Esophagus muscularis mucosa (tissue), 4 donors: ENCODE results near the gene RAB6C. TPM values are rescaled to one million over a fixed set of nuclear protein-coding genes. Genes with fewer than 3 reads are reported as not detected.
"Not testable (repeated sequence)": the region's sequence is repeated elsewhere in the genome, so short reads cannot be mapped to it uniquely, and the experiment has no call there.

Source experiments
- DNase-seq: peaks from one replicate; pipeline ENCODE4 v3.0.0-alpha.2; 2017; ENCODE audit errors: extremely low spot score
- H3K27ac ChIP-seq, 4 donors: fragments of 200-600 bp; sonication (generic); replicated peaks in 1 of 4; 1 replicate in 3 of 4; 2 replicates in 1 of 4; pipeline ENCODE4 v1.5.1; 2016 to 2019; ENCODE audit warnings: mild to moderate bottlenecking in 1 of 4
- H3K27me3 ChIP-seq, 4 donors: fragments of 200-600 bp; sonication (generic); one replicate each; pipeline versions ENCODE4 v1.5.1 to v1.6.0; 2016 to 2019
- H3K36me3 ChIP-seq, 4 donors: fragments of 200-600 bp; sonication (generic); one replicate each; pipeline ENCODE4 v1.5.1; 2016 to 2019
- H3K4me1 ChIP-seq, 4 donors: fragments of 200-600 bp; sonication (generic); one replicate each; pipeline ENCODE4 v1.5.1; 2016 to 2019
- H3K4me3 ChIP-seq, 4 donors: fragments of 200-600 bp; sonication (generic); 1 replicate in 2 of 4; 2 replicates in 2 of 4; pipeline ENCODE4 v1.5.1; 2016 to 2019; ENCODE audit warnings: mild to moderate bottlenecking in 4 of 4, moderate library complexity in 1 of 4
- H3K9me3 ChIP-seq, 4 donors: fragments of 200-600 bp; sonication (generic); 1 replicate in 3 of 4; 2 replicates in 1 of 4; pipeline ENCODE4 v1.5.1; 2016 to 2019
- CTCF ChIP-seq, 3 experiments: fragments of 200-600 bp in 2 of 3; fragments of 450-650 bp in 1 of 3; sonication (generic) in 2 of 3; IDR thresholded peaks; one replicate each; pipeline ENCODE4 v1.5.1; 2017 to 2019; ENCODE audit warnings: antibody characterized with exemption in 3 of 3, mild to moderate bottlenecking in 2 of 3, moderate library complexity in 1 of 3
- EP300 ChIP-seq: sonication (generic); formaldehyde crosslinking; IDR thresholded peaks from one replicate; pipeline ENCODE4 v1.6.1; 2017; ENCODE audit warnings: antibody characterized with exemption
- POLR2A ChIP-seq: fragments of 450-650 bp; IDR thresholded peaks from one replicate; pipeline ENCODE4 v1.6.1; 2017; ENCODE audit warnings: antibody characterized with exemption, moderate library complexity, mild to moderate bottlenecking, low read depth
- POLR2AphosphoS5 ChIP-seq, 2 donors: sonication (generic); formaldehyde crosslinking; IDR thresholded peaks; one replicate each; pipeline ENCODE4 v1.6.1; 2017; ENCODE audit warnings: antibody characterized with exemption in 2 of 2
- WGBS: methylation state at CpG from one replicate; pipeline ENCODE4 v1.1.5; 2018; 5-methylcytosine and 5-hydroxymethylcytosine counted together
- intact Hi-C: fragments of 100-400 bp; cut with DNase I; formaldehyde crosslinking; loops from one replicate; pipeline ENCODE4 v1.15.1; 2023
- total RNA-seq, 4 donors: library from RNA; depleted of rRNA; stranded (reverse); fragments of >200 nt; gene quantifications; one replicate each; pipeline versions ENCODE4 v1.1.0 to v1.2.1, GENCODE V29; 2016

The RAB6C gene
- total RNA-seq, 4 donors from 2014 or later = 0.26 to 0.57 (median 0.42) TPM; not detected in 1

- 85% methylated on average over 9 of the region's 9 CpGs for WGBS
- TF ChIP-seq EP300 (no peak), POLR2AphosphoS5 (IDR thresholded peaks at IDR 0.05) (no peak), CTCF (IDR thresholded peaks at IDR 0.05) (no peak), POLR2A (no peak)
- Histone ChIP-seq H3K4me3 (no peak overlapping the region), H3K4me1 (peaks cover 0 to 7% (median 3%) of the 10 kb centered on the region in 4 donors), H3K36me3 (no peaks in the 10 kb centered on the region), H3K27ac (no peak overlapping the region), H3K27me3 (peaks cover 0 to 21% (median 0%) of the 10 kb centered on the region in 4 donors), H3K9me3 (no peaks in the 10 kb centered on the region)
- intact Hi-C loops = no loop called here
- no peak for DNase-seq
Measured at GRCh38 chr2:129975016-129975774, 4.3 kb upstream of the RAB6C start.

- H3K9me3 ChIP-seq, H3K4me1 ChIP-seq, H3K4me3 ChIP-seq, H3K36me3 ChIP-seq, DNase-seq, H3K27ac ChIP-seq, intact Hi-C loops: not testable (repeated sequence)
- 82% methylated on average over 3 of the region's 3 CpGs for WGBS
- peaks cover 0 to 21% (median 0%) of the 10 kb centered on the region in 4 donors for H3K27me3 ChIP-seq
Measured at GRCh38 chr2:129976969-129977368, 2.5 kb upstream of the RAB6C start.

GRCh38 chr2:129977986-129978385 is 1.5 kb upstream of the RAB6C start:
- H3K36me3 ChIP-seq = no peaks in the 10 kb centered on the region
- DNase-seq = no peak
- TF ChIP-seq POLR2AphosphoS5 (IDR thresholded peaks at IDR 0.05) = no peak
- TF ChIP-seq EP300 = no peak
- TF ChIP-seq CTCF (IDR thresholded peaks at IDR 0.05) = no peak
- no peak for TF ChIP-seq POLR2A
- peaks cover 0 to 21% (median 0%) of the 10 kb centered on the region in 4 donors for H3K27me3 ChIP-seq
- no peaks in the 10 kb centered on the region for H3K9me3 ChIP-seq
- WGBS = 93% methylated on average over 5 of the region's 5 CpGs
- no peak overlapping the region for H3K4me3 ChIP-seq
- peaks cover 0 to 7% (median 3%) of the 10 kb centered on the region in 4 donors for H3K4me1 ChIP-seq
- no peak overlapping the region for H3K27ac ChIP-seq
- intact Hi-C loops = no loop called here

- intact Hi-C loops, H3K4me1 ChIP-seq, H3K36me3 ChIP-seq, DNase-seq, H3K9me3 ChIP-seq: not testable (repeated sequence)
- WGBS = 0% methylated on average over 6 of the region's 13 CpGs
- H3K27ac ChIP-seq = peak overlapping the region; percentile 48 to 89 (median 88)
- H3K4me3 ChIP-seq = peak overlapping the region; percentile 57 to 62 (median 60)
- TF ChIP-seq POLR2AphosphoS5 (IDR thresholded peaks at IDR 0.05) = peak in 1 of 2 donors; percentile 32
- peaks cover 0 to 29% (median 0%) of the 10 kb centered on the region in 4 donors for H3K27me3 ChIP-seq
Measured at GRCh38 chr2:129980246-129980645, 780 bp downstream of the RAB6C start.

DNA sequence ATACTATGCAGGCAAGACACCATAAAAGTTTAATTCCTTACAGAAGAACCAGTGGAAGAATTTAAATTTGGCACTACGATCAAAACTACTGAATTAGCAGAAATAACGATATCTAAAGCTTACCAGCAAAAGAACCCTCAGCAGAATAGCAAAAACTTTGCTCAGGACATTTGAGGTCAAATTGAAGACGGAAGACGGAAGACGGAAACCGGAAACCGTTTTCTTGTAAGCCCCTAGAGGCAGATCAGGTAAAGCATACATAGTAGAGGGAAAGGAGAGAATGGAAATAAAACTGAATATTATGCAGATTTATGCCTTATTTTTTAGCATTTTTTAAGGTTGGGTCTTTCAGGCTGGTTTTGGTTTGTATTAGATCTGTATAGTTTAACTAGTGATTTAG is 2.2 kb downstream of the RAB6C start:
- intact Hi-C loops, H3K9me3 ChIP-seq, H3K36me3 ChIP-seq, H3K4me1 ChIP-seq, H3K4me3 ChIP-seq, DNase-seq, H3K27ac ChIP-seq: not testable (repeated sequence)
- H3K27me3 ChIP-seq = peaks cover 0 to 23% (median 0%) of the 10 kb centered on the region in 4 donors
- 54% methylated on average over 7 of the region's 7 CpGs for WGBS

GRCh38 chr2:129984426-129984825 is 5.0 kb downstream of the RAB6C start:
- intact Hi-C loops = no loop called here
- WGBS = 85% methylated on average over 2 of the region's 2 CpGs

GRCh38 chr2:129992415-129993006 is 13.0 kb downstream of the RAB6C start:
- Histone ChIP-seq H3K27me3 (peaks cover 0 to 20% (median 0%) of the 10 kb centered on the region in 4 donors), H3K4me3 (peak overlapping the region; percentile 28 to 40 (median 36))
- H3K27ac ChIP-seq, H3K9me3 ChIP-seq, DNase-seq, H3K36me3 ChIP-seq, H3K4me1 ChIP-seq, intact Hi-C loops: not testable (repeated sequence)
- 3% methylated on average over 22 of the region's 49 CpGs for WGBS

More at GRCh38 chr2:129984426-129984825, 5.0 kb downstream of the RAB6C start:
- no peaks in the 10 kb centered on the region for H3K36me3 ChIP-seq
- TF ChIP-seq POLR2A (no peak), CTCF (IDR thresholded peaks at IDR 0.05) (no peak), POLR2AphosphoS5 (IDR thresholded peaks at IDR 0.05) (no peak), EP300 (no peak)
- no peak overlapping the region for H3K4me3 ChIP-seq
- no peaks in the 10 kb centered on the region for H3K9me3 ChIP-seq
- H3K4me1 ChIP-seq = peaks cover 0 to 1% (median 0%) of the 10 kb centered on the region in 4 donors
- H3K27ac ChIP-seq = no peak overlapping the region
- no peak for DNase-seq
- peaks cover 0 to 13% (median 0%) of the 10 kb centered on the region in 4 donors for H3K27me3 ChIP-seq

DNA sequence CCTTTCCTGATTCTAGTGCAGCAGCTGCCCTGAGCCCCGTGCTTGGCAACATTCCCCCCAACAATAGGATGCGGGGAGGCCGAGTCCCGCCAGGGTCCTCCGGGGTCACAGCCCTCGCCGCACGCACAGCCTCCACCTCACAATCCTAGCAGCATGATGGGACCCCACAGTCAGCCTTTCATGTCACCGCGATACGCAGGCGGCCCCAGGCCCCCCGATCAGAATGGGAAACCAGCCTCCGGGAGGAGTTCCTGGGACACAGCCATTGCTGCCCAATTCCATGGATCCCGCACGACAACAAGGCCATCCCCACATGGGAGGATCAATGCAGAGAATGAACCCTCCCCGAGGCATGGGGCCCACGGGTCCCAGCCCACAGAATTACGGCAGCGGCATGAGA is 13.7 kb downstream of the RAB6C start:
- peaks cover 0 to 22% (median 0%) of the 10 kb centered on the region in 4 donors for H3K27me3 ChIP-seq
- H3K9me3 ChIP-seq, H3K4me3 ChIP-seq, DNase-seq, H3K27ac ChIP-seq, intact Hi-C loops, H3K4me1 ChIP-seq, H3K36me3 ChIP-seq: not testable (repeated sequence)
- WGBS = 75% methylated on average over 4 of the region's 20 CpGs
